HG02678 (cell line): ENCODE data around the gene ZNF678.

ENCODE experiments used
- ATAC-seq: cut with Tn5 transposase; IDR thresholded peaks from one replicate; pipeline ENCODE4 v1.9.1; 2021; ENCODE audit warnings: mild to moderate bottlenecking, moderate library complexity; ENCODE audit not compliant: unreplicated experiment

The ZNF678 gene

GRCh38 chr1:227563324-227564201, at the start of gene ZNF678:
ZNF678 (plus strand) TSS chr1:227563556; CDS start chr1:227650992, 87,436 bp downstream.
- ATAC-seq = peak; percentile 95

DNA sequence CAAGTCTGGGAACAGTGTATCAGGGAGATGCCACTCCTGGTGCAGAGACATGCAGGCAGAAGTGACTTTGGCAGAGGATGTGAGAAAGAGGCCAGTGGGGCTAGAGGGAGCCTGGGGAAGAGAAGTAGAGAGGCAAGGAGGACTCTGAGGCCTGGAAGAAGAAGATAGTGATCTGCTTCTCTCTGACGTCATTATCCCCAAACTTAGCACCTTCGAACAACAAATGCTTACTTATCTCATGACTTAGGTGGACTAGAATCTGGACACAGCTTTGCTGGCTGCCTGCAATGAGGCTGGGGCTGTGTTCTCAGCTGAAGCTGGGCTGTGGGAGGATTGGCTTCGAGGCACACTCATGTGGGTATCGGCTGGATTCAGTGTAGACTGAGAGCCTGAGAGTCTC, 44.5 kb upstream of the ZNF678 start:
- ATAC-seq = no peak

DNA sequence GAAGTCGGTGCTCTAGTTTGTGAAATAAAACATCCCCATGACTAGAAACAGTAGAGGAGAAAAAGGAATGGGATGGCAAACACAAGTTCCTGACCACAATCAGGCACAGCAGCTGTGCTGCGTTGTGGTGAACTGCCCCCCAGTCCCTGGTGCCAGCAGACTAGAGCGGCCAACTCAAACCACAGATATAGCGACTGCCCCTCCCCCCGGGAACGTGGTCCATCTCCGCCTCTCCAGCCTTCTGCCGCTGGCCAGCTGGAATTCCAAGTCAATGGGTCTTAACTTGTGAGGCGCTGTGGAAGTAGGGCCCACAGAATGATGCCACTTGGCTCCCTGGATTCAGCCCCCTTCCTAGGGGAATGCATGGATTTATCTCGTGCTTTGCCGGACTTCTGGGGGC, 41.6 kb upstream of the ZNF678 start:
- no peak for ATAC-seq

DNA sequence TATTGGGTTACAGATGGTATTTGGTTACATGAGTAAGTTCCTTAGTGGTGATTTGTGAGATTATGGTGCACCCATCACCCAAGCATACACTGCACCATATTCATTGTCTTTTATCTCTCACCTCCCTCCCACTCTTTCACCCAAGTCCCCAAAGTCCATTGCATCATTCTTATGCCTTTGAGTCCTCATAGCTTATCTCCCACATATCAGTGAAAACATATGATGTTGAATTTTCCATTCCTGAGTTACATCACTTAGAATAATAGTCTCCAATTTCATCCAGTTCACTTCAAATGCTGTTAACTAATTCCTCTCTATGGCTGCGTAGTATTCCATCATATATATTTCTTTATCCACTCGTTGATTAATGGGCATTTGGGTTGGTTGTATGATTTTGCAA, 36.8 kb upstream of the ZNF678 start:
- no peak for ATAC-seq

DNA sequence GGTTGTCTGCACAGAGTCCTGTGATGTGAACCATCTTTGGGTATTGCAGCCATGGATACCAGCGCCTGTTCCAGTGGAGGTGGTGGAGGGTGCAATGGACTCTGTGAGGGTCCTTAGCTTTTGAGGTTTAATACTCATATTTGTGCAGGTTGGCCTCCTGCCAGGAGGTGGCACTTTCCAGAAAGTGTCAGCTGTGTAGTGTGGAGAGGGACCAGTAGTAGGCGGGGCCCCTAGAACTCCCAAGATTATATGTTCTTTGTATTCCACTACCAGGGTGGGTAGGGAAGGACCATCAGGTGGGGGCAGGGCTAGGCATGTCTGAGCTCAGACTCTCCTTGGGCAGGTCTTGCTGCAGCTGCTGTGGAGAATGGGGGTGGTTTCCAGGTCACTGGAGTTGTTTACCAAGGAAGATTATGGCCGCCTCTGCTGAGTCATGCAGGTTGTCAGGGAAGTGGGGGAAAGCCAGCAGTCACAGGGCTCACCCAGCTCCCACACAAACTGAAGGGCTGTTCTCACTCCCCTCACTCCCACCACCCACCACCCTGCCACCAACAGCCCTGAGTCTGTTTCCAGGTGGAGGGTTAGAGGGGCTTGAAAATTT, 31.2 kb upstream of the ZNF678 start:
- ATAC-seq = no peak

DNA sequence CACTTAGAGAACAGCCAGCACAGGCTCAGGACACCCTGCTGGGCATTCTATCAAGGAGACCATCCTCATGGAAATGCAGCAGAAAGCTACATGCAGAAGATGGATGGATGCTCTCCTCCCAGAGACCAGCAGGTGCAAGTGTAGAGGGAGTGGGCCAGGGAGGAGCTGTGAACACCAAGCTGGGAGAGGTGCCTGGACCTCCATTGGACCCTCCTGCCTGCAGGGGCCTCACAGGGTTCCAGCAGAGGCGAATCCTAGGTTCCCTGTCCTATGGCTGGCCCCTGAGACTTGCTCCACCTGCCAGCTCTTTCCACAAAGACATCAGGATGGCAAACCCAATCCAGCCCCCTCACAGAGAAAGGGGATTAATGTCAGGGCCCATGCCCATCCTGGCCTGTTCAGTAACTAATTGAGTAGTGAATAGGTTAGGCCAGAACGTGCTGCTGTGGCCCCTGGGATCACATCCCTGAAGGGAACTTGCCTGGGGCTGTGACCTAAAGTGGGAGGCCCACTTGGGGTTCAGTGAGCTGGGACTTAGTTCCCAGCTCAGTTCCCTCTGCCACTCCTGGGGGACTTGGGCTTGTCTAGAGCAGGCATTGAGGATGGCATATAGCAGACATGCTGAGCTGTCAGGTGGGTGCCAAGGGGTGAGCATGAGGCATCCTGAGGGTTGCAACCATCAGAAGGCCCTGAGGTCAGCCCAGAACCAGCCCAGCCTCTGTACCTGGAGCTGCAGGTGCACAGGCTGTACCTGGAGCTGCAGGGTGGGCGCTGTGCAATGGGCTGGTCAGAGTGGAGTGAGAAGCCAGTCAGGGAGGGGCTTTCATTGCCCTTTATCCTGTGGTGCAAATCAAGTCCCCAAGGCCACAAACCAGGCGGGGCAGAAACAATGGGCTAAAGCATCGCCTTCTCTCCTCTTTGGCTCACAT, 22.9 kb upstream of the ZNF678 start:
- no peak for ATAC-seq

- no peak for ATAC-seq
Observed at GRCh38 chr1:227541129-227541528, 22.2 kb upstream of the ZNF678 start.

DNA sequence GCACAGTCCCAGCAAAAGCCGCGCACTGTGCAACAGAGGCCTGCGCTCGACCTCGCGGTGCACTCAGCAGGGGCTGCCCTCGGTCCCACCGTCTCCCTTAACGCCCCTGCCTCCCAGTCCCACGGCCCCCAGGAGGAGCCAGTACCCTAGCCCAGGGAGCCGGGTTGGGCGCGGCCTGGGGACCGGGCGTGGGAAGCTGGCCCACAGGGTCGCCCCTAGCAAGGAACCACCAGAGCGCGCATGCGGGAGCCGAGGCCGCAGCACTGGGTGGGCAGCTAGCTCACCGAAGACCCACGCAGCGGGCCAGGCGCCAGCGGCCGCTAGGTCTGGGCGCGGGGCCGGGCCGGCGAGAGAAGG, 21.6 kb upstream of the ZNF678 start:
- no peak for ATAC-seq

DNA sequence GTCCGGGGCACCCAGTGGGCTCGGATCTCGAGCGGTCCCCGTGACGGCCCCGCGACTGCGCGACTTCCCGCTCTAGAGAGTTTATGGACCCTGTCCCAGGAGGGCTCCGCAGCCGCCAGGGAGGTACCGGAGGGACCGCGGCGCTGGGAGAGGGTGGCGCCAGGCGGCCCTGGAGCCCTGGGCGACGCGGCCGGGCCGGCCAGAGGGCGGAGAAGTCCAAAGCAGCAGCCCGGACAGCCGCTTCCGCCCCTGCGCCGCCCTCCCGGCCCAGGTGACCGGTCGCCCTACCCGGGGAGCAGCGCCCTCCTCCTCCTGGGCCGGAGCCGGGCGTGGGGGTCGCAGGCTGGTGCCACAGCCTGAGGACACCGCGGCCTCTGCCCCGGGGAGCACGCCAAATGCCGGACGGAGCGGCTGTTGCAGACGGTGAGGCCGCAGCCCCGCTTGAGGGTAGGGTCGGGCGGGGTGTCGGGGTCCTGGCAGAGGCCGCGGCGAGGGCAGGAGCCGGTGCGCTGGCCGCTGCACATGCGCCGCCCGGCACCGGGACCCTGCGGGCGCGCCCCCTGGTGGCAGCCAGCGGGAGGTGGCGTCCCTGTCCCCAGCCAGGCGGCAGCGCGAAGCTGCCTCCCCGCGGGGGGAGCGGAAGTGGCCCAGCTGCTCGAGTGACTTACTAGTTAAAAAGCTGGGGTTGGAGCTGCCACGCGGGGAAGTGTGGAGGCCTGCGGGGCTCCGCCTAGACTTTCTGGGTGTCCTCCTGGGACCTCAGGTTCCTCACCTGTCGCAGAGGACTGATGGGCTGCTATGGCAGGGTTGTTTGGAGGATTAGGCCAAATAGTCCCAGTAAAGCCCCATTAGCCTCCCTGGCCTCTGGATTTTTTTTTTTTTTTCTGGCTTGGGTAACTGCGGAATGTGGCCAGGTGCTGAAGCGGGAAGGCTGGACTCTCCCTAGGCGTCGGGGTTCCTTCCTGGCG, 20.9 kb upstream of the ZNF678 start:
- ATAC-seq = peak; percentile 95

GRCh38 chr1:227543283-227544066, 19.9 kb upstream of the ZNF678 start:
- ATAC-seq = no peak

GRCh38 chr1:227544067-227545050, 19.0 kb upstream of the ZNF678 start:
- ATAC-seq = no peak

DNA sequence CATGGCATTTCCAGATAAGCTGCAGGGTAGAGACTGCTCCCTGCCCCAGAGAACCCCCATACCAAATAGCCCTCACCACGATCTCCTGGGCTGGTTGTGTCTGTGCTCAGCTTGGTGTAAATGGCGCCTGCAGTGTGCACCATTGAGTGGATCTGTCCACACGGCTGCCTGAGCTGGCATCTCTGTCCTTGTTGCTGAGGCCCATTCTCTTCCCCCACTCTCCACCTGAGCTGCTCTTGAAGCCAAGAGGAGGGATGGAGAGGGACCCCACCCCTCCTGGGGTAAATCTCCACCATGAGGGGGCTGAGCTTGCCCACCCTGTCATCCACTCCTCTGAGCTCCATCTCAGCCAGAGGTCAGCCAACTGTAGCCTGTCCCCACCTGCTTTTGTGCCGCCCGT, 18.0 kb upstream of the ZNF678 start:
- no peak for ATAC-seq

GRCh38 chr1:227546059-227546458, 17.3 kb upstream of the ZNF678 start:
- ATAC-seq = no peak

- no peak for ATAC-seq
Observed at GRCh38 chr1:227546598-227547309, 16.6 kb upstream of the ZNF678 start.

DNA sequence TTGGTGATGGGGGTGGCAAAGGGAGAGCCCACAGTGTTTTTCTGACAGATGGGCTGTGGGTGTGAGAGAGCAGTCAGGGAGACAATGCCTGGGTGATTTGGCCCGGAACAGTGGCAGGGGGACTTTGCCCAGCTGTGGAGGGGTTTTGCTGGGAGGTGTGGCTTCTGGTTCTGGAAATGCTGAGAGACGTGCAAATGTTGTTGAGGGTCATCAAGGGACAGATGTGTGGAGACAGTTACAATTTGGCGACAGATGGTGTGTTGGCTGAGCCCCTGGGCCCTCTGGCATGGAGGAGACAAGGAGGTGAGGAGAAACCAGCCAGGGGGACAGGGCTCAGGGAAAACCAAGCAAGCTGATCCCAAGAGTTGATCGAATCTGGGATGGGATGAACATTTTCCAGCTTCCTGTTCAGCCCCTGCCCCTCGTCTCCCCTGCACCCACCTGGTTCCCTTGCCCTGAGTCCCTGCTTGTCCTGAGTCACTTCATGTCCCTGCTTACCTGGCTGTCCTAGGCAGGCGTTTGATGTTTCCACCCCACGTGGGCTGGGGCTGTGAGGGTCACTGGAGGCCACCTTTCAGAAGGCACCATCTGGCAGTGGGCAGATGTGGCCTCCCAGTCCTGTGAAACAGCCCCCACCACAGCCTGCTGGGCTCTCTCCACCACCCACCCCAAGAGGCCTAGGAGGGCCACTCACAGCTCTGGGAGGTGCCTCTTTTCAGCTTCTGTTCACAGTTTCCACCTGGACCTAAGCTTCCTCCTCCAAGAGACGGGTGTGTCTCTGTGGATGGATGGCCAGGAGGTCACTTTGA, 15.8 kb upstream of the ZNF678 start:
- no peak for ATAC-seq

DNA sequence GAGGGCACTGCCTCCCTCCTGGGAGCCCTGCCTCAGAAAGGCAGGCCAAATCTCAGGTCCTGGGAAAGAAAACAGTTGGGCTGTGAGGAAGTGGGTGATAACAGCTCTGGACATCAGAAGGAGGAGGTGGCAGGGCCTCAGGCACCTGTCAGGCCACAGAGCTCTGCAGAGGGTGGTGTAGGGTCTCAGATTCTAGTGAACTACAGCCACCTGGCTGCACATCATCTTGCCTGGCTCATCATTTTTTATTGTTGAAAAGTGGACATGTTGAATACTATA, 15.3 kb upstream of the ZNF678 start:
- ATAC-seq = no peak

DNA sequence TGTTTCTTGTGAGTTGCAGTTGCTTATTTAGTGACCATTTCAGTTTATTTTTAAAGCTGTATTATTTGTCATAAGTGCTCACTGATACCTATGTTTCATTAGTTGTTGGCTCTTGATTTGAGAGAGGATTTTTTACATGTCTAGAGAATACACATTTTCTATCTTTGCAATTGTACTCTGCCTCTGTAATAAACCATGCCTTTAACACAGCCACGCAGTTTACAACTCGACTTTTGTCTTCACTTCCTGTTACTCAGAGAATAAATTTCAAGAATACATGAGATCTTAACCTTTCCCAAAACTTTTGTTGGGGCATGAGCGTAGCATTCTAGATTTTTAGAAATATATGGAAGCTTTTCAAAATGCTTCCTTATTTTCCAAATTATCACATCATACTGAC, 14.9 kb upstream of the ZNF678 start:
- no peak for ATAC-seq
